Stimulated activated effector memory CD8-positive, alpha-beta T cell treated with anti-CD3 and anti-CD28 coated beads, Interleukin-12 subunit alpha, Interleukin-12 subunit beta, amount 100 ng/mL, for 72 hours (primary cell): Measurements from ENCODE around the gene SLC25A33.

Experiments used
- ATAC-seq: fragments of 150-1000 bp; cut with Tn5 transposase; 2 replicates; pipeline ENCODE4 v1.10.0; 2021
- DNase-seq, 2 donors: peaks; one replicate each; pipeline ENCODE4 v3.0.0; 2021 to 2022; ENCODE audit warnings: low spot score in 2 of 2
- H3K27ac Mint-ChIP-seq: one replicate; pipeline ENCODE4 v1.8.0; 2022; ENCODE audit warnings: mild to moderate bottlenecking, mixed read lengths
- H3K36me3 Mint-ChIP-seq: one replicate; pipeline ENCODE4 v1.8.0; 2022; ENCODE audit warnings: mild to moderate bottlenecking, mixed read lengths
- H3K4me1 Mint-ChIP-seq: one replicate; pipeline ENCODE4 v1.8.0; 2022; ENCODE audit warnings: mixed read lengths
- H3K4me3 Mint-ChIP-seq: one replicate; pipeline ENCODE4 v1.8.0; 2022; ENCODE audit warnings: mild to moderate bottlenecking, mixed read lengths
- H3K9me3 Mint-ChIP-seq: one replicate; pipeline ENCODE4 v1.8.0; 2022; ENCODE audit warnings: mixed read lengths

The SLC25A33 gene

GRCh38 chr1:9590945-9591668 lies 51.8 kb downstream of the SLC25A33 start:
- DNase-seq: no peak
- Mint-ChIP-seq H3K9me3 (no peaks in the 10 kb centered on the region), H3K4me1 (peaks cover 44% of the 10 kb centered on the region)

GRCh38 chr1:9591669-9592509 lies 52.6 kb downstream of the SLC25A33 start:
- Mint-ChIP-seq H3K9me3 (no peaks in the 10 kb centered on the region), H3K27ac (peak overlapping the region; percentile 26), H3K36me3 (peaks cover 5% of the 10 kb centered on the region), H3K4me1 (peaks cover 44% of the 10 kb centered on the region), H3K4me3 (no peak overlapping the region)
- ATAC-seq (no peak), DNase-seq (no peak)

More at GRCh38 chr1:9590945-9591668, 51.8 kb downstream of the SLC25A33 start:
- no peak for ATAC-seq
- Mint-ChIP-seq H3K36me3 (no peaks in the 10 kb centered on the region), H3K4me3 (peak overlapping the region; percentile 82), H3K27ac (no peak overlapping the region)

GRCh38 chr1:9592510-9593075 lies 53.3 kb downstream of the SLC25A33 start:
- peak overlapping the region; percentile 56 for H3K27ac Mint-ChIP-seq
- DNase-seq (no peak), ATAC-seq (no peak)
- H3K4me1 Mint-ChIP-seq: peaks cover 44% of the 10 kb centered on the region
- H3K36me3 Mint-ChIP-seq: peaks cover 9% of the 10 kb centered on the region
- no peak overlapping the region for H3K4me3 Mint-ChIP-seq
- H3K9me3 Mint-ChIP-seq: no peaks in the 10 kb centered on the region

DNA sequence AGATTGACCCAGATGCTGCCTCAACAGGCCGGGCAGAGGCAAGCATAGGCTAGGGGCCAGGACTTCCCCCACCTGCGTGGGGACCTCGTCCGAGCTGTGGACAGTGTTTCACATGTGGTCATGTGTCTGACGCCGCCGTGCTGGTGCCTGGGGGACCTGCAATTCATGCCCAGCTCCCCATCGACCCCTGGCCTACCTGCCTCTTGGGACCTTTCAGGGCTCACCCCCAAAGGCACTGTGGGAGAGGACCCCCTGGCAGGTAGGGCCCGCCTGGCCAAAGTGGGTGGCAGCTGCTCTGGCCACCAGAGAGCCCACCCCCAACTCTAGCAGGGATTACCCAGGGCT lies 53.9 kb downstream of the SLC25A33 start:
- Mint-ChIP-seq H3K27ac (peak overlapping the region; percentile 56), H3K4me1 (peaks cover 40% of the 10 kb centered on the region), H3K4me3 (no peak overlapping the region), H3K9me3 (no peaks in the 10 kb centered on the region), H3K36me3 (peaks cover 14% of the 10 kb centered on the region)
- no peak for DNase-seq
- no peak for ATAC-seq

DNA sequence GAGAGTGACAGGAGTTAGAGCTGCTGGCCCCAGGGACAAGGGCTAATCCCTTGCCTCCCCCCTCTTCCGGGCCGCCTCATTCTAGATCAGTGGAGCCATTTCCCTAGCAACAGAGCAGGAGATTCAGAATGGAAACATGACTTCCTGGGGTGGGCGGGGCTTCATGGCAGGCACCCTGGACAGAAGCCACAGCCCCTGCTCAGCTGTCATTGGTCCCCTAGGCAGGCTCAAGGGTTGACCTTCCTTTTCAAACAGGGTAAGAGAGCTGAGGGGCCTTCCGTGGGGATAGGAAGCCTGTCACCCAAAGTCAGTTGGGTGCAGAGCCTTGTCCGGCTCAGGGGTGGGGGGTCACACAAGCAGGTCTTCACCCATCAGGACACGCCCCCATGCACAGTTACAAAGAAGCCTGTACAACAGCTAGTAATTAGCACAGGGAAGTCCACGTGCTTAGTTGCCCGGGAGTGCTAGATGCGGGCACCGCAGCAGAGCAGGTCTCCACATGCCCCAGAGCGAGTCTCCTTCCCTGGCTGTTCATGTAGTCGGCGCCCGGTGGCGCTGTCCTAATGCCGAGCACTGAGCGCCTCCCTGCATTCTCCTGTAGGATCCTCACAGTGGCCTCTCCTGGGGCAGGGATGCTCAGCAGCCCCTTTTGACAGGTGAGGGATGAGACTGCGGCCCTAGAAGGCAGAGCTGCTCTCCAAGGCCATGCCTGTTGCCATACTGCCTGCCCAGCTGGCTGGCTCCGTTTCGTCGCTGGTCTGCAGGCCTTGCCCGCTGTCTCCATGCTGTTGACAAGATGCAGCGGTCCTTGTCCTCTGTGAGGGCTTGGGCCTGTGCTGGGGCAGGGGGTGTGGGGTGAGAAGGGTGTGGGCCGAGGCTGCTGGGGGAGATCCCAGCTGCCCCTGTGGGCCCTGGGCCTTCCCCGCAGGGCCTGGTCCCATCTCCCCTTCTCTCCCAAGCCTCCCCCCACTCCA lies 54.5 kb downstream of the SLC25A33 start:
- no peak for DNase-seq
- peaks cover 21% of the 10 kb centered on the region for H3K36me3 Mint-ChIP-seq
- H3K27ac Mint-ChIP-seq: peak overlapping the region; percentile 56
- ATAC-seq: no peak
- H3K4me1 Mint-ChIP-seq: peaks cover 38% of the 10 kb centered on the region
- no peaks in the 10 kb centered on the region for H3K9me3 Mint-ChIP-seq
- H3K4me3 Mint-ChIP-seq: no peak overlapping the region

DNA sequence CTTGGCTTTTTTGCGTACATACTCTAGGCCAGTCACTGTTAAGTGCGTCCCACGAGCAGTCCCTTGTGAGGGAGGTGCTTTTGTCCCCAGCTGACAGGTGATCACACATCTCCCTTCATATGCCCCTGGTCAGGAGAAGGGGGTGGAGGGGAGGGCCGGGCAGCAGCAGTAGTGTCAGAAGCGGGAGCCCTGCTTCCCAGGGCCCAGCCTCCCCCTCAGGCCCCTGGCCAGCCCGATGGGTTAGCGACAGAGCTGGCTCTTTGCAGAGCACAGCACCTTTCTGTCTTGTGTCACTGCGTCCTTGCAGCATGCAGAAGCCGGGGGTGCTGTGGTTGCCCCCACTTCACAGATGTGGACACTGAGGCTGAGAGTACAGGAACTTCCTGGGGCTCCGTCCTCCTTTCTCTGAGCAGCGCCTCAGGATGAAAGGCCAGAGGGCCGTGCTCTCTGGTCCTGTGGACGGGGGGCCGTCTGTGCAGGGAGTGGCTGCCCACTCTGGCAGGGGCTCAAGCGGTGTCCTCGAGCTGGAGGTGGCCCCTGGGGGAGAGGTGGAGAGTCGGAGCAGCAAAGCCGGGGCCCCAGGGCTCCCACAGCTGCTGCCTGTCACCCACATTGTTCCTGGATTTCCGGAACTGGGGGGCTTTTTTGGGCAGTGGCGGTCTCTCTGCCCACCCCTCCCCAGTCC lies 55.3 kb downstream of the SLC25A33 start:
- no peak overlapping the region for H3K4me3 Mint-ChIP-seq
- peaks cover 35% of the 10 kb centered on the region for H3K4me1 Mint-ChIP-seq
- H3K36me3 Mint-ChIP-seq: peaks cover 29% of the 10 kb centered on the region
- H3K9me3 Mint-ChIP-seq: no peaks in the 10 kb centered on the region
- H3K27ac Mint-ChIP-seq: no peak overlapping the region
- no peak for DNase-seq
- ATAC-seq: no peak

DNA sequence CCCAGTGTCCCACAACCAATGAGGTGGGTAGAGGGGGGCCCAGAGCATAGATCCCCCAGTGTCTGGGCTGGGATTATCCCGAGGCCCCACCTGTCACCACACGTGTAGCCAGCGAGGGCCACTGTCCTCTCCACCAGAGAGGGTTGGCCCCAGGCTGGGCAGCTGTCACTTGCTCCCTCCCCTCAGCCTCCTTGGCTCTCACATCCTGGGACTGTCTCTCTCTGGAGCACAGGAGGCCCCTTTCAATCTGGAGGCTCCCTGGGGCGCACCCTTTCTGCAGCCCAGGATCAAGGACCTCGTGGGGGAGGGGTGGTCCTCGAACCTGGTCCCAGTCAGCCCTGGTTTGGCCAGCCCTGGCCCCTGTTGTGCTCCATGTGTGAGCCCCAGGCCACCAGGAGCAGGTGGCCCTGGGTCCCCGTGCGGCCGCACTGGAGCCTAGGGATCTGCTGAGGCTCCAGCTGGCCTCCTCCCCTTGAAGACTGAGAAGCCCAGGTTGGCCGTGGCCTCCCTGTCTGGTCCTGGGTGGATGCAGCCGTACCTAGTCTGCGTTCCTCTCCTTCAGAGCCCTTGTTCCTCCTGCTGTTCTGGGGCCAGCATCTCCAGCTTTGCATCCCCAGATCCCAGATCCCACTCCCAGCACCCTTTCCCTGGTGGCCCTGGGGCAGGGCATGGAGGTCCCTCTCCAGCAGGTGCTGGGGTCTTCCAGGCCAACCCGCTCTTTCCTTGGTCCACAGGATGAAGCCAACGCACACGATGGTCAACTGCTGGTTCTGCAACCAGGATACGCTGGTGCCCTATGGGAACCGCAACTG lies 56.1 kb downstream of the SLC25A33 start:
- Mint-ChIP-seq H3K4me3 (no peak overlapping the region), H3K9me3 (no peaks in the 10 kb centered on the region), H3K36me3 (peaks cover 36% of the 10 kb centered on the region), H3K4me1 (peaks cover 28% of the 10 kb centered on the region), H3K27ac (no peak overlapping the region)
- ATAC-seq: no peak
- no peak for DNase-seq

- peaks cover 22% of the 10 kb centered on the region for H3K4me1 Mint-ChIP-seq
- no peak for ATAC-seq
- H3K27ac Mint-ChIP-seq: peak overlapping the region; percentile 26
Measured at GRCh38 chr1:9595968-9596340, 56.7 kb downstream of the SLC25A33 start.

DNA sequence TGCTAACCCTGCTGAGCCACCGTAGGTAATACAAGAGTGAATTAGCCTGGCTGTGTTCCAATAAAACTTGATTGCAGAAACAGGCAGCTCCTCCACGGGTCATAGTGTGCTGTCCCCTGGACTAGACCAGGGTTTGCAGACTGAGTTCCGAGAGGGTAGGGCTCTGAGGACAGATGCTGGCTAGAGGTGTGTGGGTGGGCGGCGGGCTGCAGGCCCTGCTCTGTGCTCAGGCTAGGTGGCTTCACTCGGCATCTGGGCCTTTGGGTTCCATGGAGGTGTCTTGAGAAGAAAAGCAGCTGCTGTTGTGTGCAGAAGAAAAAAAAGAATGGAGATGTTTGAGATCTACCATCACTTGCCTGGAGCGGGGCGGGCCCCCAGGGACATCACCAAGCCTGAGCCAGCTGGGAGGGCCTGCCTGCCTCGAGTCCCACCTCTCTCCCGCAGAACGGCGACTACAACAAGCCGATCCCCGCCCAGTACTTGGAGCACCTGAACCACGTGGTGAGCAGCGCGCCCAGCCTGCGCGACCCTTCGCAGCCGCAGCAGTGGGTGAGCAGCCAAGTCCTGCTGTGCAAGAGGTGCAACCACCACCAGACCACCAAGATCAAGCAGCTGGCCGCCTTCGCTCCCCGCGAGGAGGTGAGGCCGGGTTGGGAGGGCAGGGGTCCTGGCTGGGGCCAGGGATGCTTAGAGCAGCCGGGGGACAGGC lies 57.3 kb downstream of the SLC25A33 start:
- peaks cover 16% of the 10 kb centered on the region for H3K4me1 Mint-ChIP-seq
- no peaks in the 10 kb centered on the region for H3K9me3 Mint-ChIP-seq
- ATAC-seq (no peak), DNase-seq (no peak)
- no peak overlapping the region for H3K4me3 Mint-ChIP-seq
- peaks cover 37% of the 10 kb centered on the region for H3K36me3 Mint-ChIP-seq
- H3K27ac Mint-ChIP-seq: peak overlapping the region; percentile 26

More at GRCh38 chr1:9595968-9596340, 56.7 kb downstream of the SLC25A33 start:
- Mint-ChIP-seq H3K9me3 (no peaks in the 10 kb centered on the region), H3K36me3 (peaks cover 37% of the 10 kb centered on the region), H3K4me3 (no peak overlapping the region)
- no peak for DNase-seq

GRCh38 chr1:9597361-9598315 lies 58.4 kb downstream of the SLC25A33 start:
- H3K36me3 Mint-ChIP-seq: peaks cover 37% of the 10 kb centered on the region
- no peak overlapping the region for H3K4me3 Mint-ChIP-seq
- no peaks in the 10 kb centered on the region for H3K9me3 Mint-ChIP-seq
- no peak for ATAC-seq
- peaks cover 11% of the 10 kb centered on the region for H3K4me1 Mint-ChIP-seq
- no peak for DNase-seq
- H3K27ac Mint-ChIP-seq: peak overlapping the region; percentile 68

DNA sequence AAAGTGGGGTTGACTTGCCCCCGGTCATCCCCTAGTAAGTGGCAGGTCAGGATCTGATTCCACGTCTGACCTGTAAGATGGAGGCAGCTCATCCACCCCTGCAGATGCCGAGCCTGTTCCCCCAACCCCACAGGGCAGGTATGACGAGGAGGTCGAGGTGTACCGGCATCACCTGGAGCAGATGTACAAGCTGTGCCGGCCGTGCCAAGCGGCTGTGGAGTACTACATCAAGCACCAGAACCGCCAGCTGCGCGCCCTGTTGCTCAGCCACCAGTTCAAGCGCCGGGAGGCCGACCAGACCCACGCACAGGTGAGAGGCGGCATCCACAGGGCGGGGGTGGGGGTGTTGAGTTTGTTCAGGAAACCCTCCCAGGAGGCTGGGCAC lies 59.0 kb downstream of the SLC25A33 start:
- Mint-ChIP-seq H3K27ac (no peak overlapping the region), H3K4me3 (no peak overlapping the region), H3K36me3 (peaks cover 37% of the 10 kb centered on the region), H3K4me1 (peaks cover 4% of the 10 kb centered on the region), H3K9me3 (no peaks in the 10 kb centered on the region)
- ATAC-seq (no peak), DNase-seq (no peak)

GRCh38 chr1:9599741-9600140 lies 60.5 kb downstream of the SLC25A33 start:
- H3K9me3 Mint-ChIP-seq: no peaks in the 10 kb centered on the region
- DNase-seq: no peak
- H3K27ac Mint-ChIP-seq: no peak overlapping the region
- no peaks in the 10 kb centered on the region for H3K4me1 Mint-ChIP-seq
- peaks cover 37% of the 10 kb centered on the region for H3K36me3 Mint-ChIP-seq
- H3K4me3 Mint-ChIP-seq: no peak overlapping the region
- no peak for ATAC-seq
